Ovary (tissue), 3 donors: ENCODE data around the gene SBNO2.

Experiments
- CTCF ChIP-seq, 3 donors: fragments of 450-650 bp in 2 of 3; fragments of 200-600 bp in 1 of 3; IDR thresholded peaks; one replicate each; pipeline versions ENCODE4 v1.5.1 to v1.8.0; 2016 to 2022; ENCODE audit warnings: antibody characterized with exemption in 3 of 3, mild to moderate bottlenecking in 1 of 3
- POLR2A ChIP-seq: fragments of 450-650 bp; IDR thresholded peaks from one replicate; pipeline ENCODE4 v1.6.1; 2017; ENCODE audit warnings: antibody characterized with exemption, mild to moderate bottlenecking, moderate library complexity
- donor health status: DM: no; HTN: no; CAD: no.

GRCh38 chr19:1080360-1081161 lies 93.5 kb downstream of the SBNO2 start:
- TF ChIP-seq CTCF (IDR thresholded peaks at IDR 0.05) (no peak), POLR2A (no peak)
